Femur (tissue), 1 donor: ENCODE data around the gene GCLM.
"Not testable (repeated sequence)": the region's sequence is repeated elsewhere in the genome, so short reads cannot be mapped to it uniquely, and the experiment has no call there.

Experiments
- DNase-seq: peaks from one replicate; pipeline ENCODE4 v3.0.0-alpha.2; 2017

The GCLM gene

GRCh38 chr1:93888900-93889299 is 20.3 kb downstream of the GCLM start:
- DNase-seq, result no peak

GRCh38 chr1:93882269-93882668 is 27.0 kb downstream of the GCLM start:
- no peak for DNase-seq

GRCh38 chr1:93880731-93881130 is 28.5 kb downstream of the GCLM start:
- DNase-seq, result no peak

- peak; percentile 97 for DNase-seq
These were observed 30.2 kb downstream of the GCLM start, which contains the start of gene DNTTIP2 for GRCh38 chr1:93878889-93879586. TSS of gene DNTTIP2 (minus strand) at chr1:93879206. CDS start at chr1:93879148, 58 bp downstream.

- DNase-seq, result peak; percentile 31
These were observed 30.7 kb downstream of the GCLM start for GRCh38 chr1:93878501-93878888.

- no peak for DNase-seq
These were observed 31.7 kb downstream of the GCLM start for GRCh38 chr1:93877529-93877928.

- DNase-seq, result no peak
These were observed 33.0 kb downstream of the GCLM start for GRCh38 chr1:93876244-93876643.

- DNase-seq, result no peak
These were observed 35.1 kb downstream of the GCLM start for GRCh38 chr1:93874025-93874651.

- no peak for DNase-seq
These were observed 37.9 kb downstream of the GCLM start for GRCh38 chr1:93871366-93871765.

- DNase-seq, result no peak
These were observed 39.6 kb downstream of the GCLM start for GRCh38 chr1:93869653-93870052.

GRCh38 chr1:93868492-93868891 is 40.7 kb downstream of the GCLM start:
- not testable (repeated sequence) for DNase-seq

GRCh38 chr1:93865253-93865652 is 44.0 kb downstream of the GCLM start:
- DNase-seq, result no peak

- DNase-seq, result no peak
These were observed 45.1 kb downstream of the GCLM start for GRCh38 chr1:93864175-93864574.

GRCh38 chr1:93857653-93858052 is 51.6 kb downstream of the GCLM start:
- not testable (repeated sequence) for DNase-seq

GRCh38 chr1:93855983-93856382 is 53.2 kb downstream of the GCLM start:
- not testable (repeated sequence) for DNase-seq

- no peak for DNase-seq
These were observed 55.3 kb downstream of the GCLM start for GRCh38 chr1:93853940-93854339.

- DNase-seq, result no peak
These were observed 57.4 kb downstream of the GCLM start for GRCh38 chr1:93851878-93852277.

GRCh38 chr1:93851327-93851712 is 57.9 kb downstream of the GCLM start:
- DNase-seq, result no peak

- DNase-seq, result peak; percentile 40
These were observed 58.4 kb downstream of the GCLM start for GRCh38 chr1:93850687-93851326.

GRCh38 chr1:93848350-93848883 is 60.8 kb downstream of the GCLM start:
- DNase-seq, result no peak

GRCh38 chr1:93847811-93848288 is 61.4 kb downstream of the GCLM start:
- DNase-seq, result peak; percentile 80

GRCh38 chr1:93846992-93847810 is 62.0 kb downstream of the GCLM start:
- peak; percentile 94 for DNase-seq
